Measurements from ENCODE around the gene ANO7.

ANO7 gene

GRCh38 chr2:241142593-241142992 lies 45.9 kb upstream of the ANO7 start:
- no peak overlapping the region for H3K4me3 ChIP-seq (ENCODE audit: low read depth, low read length)
- no peak for DNase-seq (ENCODE audit: low read depth)
- no peak for TF ChIP-seq CTCF (IDR thresholded peaks at IDR 0.05; ENCODE audit: low read depth, low read length, missing control alignments)

GRCh38 chr2:241146286-241146685 lies 42.2 kb upstream of the ANO7 start:
- DNase-seq (ENCODE audit: low read depth) = no peak
- no peak for TF ChIP-seq CTCF (IDR thresholded peaks at IDR 0.05; ENCODE audit: low read depth, low read length, missing control alignments)
- no peak overlapping the region for H3K4me3 ChIP-seq (ENCODE audit: low read depth, low read length)

GRCh38 chr2:241147336-241147735 lies 41.1 kb upstream of the ANO7 start:
- no peak overlapping the region for H3K4me3 ChIP-seq (ENCODE audit: low read depth, low read length)
- no peak for DNase-seq (ENCODE audit: low read depth)
- no peak for TF ChIP-seq CTCF (IDR thresholded peaks at IDR 0.05; ENCODE audit: low read depth, low read length, missing control alignments)

- TF ChIP-seq CTCF (IDR thresholded peaks at IDR 0.05; ENCODE audit: low read depth, low read length, missing control alignments) = no peak
- no peak for DNase-seq (ENCODE audit: low read depth)
- peak overlapping the region; percentile 90 for H3K4me3 ChIP-seq (ENCODE audit: low read depth, low read length)
Measured at GRCh38 chr2:241148239-241148638, 40.2 kb upstream of the ANO7 start.

GRCh38 chr2:241148891-241149674 lies 39.4 kb upstream of the ANO7 start, which contains the start of gene PASK:
Gene PASK, minus strand, starts transcription at chr2:241149472. Its CDS starts 6,440 bp downstream, at chr2:241143032.
- peak; percentile 92 for DNase-seq (ENCODE audit: low read depth)
- no peak for TF ChIP-seq CTCF (IDR thresholded peaks at IDR 0.05; ENCODE audit: low read depth, low read length, missing control alignments)

GRCh38 chr2:241149675-241149924 lies 38.9 kb upstream of the ANO7 start:
- no peak for TF ChIP-seq CTCF (IDR thresholded peaks at IDR 0.05; ENCODE audit: low read depth, low read length, missing control alignments)
- peak overlapping the region; percentile 90 for H3K4me3 ChIP-seq (ENCODE audit: low read depth, low read length)
- no peak for DNase-seq (ENCODE audit: low read depth)

More at GRCh38 chr2:241148891-241149674, 39.4 kb upstream of the ANO7 start, which contains the start of gene PASK:
- H3K4me3 ChIP-seq (ENCODE audit: low read depth, low read length) = peak within 1 kb of the TSS; percentile 90
